A673 (cell line): ENCODE data around the gene ETV6.
"Not testable (repeated sequence)": the region's sequence is repeated elsewhere in the genome, so short reads cannot be mapped to it uniquely, and the experiment has no call there.

Source experiments
- EZH2 ChIP-seq: fragments of 200-600 bp; sonication (generic); IDR thresholded peaks from 2 replicates; pipeline ENCODE4 v1.6.1; 2017; ENCODE audit warnings: borderline replicate concordance, low read depth, mild to moderate bottlenecking, mixed read lengths, antibody characterized with exemption, low read length; ENCODE audit not compliant: poor library complexity, severe bottlenecking
- TF ChIP-seq, protein P1 (sequence below): fragments of 300-800, 200-600 bp; sonication (generic); conservative IDR thresholded peaks from 2 replicates; pipeline ENCODE4 v1.5.1; 2017; ENCODE audit warnings: low read depth, mild to moderate bottlenecking, antibody characterized with exemption, low read length, moderate library complexity, mixed read lengths

DNA sequence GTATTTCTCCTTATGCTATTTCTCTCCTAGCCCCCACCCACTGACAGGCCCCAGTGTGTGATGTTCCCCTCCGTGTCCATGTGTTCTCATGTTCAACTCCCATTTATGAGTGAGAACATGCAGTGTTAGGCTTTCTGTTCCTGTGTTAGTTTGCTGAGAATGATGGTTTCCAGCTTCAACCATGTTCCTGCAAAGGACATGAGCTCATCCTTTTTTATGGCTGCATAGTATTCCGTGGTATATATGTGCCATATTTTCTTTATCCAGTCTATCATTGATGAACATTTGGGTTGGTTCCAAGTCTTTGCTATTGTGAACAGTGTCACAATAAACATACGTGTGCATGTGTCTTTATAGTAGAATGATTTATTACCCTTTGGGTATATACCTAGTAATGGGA lies 32.2 kb downstream of the ETV6 start:
- TF ChIP-seq, protein P1, sequence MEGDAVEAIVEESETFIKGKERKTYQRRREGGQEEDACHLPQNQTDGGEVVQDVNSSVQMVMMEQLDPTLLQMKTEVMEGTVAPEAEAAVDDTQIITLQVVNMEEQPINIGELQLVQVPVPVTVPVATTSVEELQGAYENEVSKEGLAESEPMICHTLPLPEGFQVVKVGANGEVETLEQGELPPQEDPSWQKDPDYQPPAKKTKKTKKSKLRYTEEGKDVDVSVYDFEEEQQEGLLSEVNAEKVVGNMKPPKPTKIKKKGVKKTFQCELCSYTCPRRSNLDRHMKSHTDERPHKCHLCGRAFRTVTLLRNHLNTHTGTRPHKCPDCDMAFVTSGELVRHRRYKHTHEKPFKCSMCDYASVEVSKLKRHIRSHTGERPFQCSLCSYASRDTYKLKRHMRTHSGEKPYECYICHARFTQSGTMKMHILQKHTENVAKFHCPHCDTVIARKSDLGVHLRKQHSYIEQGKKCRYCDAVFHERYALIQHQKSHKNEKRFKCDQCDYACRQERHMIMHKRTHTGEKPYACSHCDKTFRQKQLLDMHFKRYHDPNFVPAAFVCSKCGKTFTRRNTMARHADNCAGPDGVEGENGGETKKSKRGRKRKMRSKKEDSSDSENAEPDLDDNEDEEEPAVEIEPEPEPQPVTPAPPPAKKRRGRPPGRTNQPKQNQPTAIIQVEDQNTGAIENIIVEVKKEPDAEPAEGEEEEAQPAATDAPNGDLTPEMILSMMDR: not testable (repeated sequence)
- not testable (repeated sequence) for TF ChIP-seq EZH2
